ENCODE measurements around the gene UTRN.

DNA sequence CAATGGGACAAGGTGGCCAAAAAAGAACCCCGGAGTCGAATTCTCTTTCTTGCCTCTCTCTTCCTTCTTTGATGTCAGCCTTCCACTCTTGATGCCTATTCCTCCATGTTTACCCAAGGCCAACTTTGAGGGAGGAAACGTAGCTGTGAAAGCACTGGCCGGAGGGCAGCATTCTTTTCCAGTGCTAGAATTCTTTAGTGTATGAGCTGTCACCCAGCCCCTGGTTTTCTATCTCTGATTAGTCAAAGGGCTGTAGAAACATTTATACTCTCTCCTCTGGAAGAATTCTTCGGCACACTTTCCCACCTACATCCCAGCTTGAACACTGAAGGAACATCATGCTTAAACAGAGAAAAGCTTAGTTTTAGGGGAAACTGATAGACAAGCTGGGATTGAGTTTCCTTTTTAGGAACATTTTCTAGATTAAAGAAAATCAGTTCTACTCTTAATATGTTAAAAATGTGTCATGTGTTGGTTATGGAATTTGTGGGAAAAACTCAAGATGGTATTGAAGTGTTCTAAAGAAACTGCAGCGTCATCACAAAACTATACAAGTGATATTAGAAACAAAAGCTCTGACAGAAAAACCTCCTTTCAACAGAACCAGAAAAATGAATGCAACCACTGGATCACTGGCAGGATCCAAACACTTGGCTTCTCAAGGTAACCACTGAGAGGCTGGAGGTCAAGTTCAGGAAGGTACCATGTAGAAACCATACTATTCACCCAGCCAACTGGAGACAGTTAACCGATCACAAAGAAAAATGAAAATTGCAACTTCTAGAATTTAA, 20.7 kb upstream of the UTRN start:
- TF ChIP-seq, protein P1, sequence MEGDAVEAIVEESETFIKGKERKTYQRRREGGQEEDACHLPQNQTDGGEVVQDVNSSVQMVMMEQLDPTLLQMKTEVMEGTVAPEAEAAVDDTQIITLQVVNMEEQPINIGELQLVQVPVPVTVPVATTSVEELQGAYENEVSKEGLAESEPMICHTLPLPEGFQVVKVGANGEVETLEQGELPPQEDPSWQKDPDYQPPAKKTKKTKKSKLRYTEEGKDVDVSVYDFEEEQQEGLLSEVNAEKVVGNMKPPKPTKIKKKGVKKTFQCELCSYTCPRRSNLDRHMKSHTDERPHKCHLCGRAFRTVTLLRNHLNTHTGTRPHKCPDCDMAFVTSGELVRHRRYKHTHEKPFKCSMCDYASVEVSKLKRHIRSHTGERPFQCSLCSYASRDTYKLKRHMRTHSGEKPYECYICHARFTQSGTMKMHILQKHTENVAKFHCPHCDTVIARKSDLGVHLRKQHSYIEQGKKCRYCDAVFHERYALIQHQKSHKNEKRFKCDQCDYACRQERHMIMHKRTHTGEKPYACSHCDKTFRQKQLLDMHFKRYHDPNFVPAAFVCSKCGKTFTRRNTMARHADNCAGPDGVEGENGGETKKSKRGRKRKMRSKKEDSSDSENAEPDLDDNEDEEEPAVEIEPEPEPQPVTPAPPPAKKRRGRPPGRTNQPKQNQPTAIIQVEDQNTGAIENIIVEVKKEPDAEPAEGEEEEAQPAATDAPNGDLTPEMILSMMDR (IDR thresholded peaks at IDR 0.05), result no peak
- no peak for TF ChIP-seq ZFX (IDR thresholded peaks at IDR 0.05; ENCODE audit: borderline replicate concordance)
